HG03039 (cell line): ENCODE data around the gene PGBD1.

Experiments
- ATAC-seq: cut with Tn5 transposase; IDR thresholded peaks from one replicate; pipeline ENCODE4 v1.9.1; 2021; ENCODE audit warnings: mild to moderate bottlenecking, moderate library complexity; ENCODE audit not compliant: unreplicated experiment

The PGBD1 gene

DNA sequence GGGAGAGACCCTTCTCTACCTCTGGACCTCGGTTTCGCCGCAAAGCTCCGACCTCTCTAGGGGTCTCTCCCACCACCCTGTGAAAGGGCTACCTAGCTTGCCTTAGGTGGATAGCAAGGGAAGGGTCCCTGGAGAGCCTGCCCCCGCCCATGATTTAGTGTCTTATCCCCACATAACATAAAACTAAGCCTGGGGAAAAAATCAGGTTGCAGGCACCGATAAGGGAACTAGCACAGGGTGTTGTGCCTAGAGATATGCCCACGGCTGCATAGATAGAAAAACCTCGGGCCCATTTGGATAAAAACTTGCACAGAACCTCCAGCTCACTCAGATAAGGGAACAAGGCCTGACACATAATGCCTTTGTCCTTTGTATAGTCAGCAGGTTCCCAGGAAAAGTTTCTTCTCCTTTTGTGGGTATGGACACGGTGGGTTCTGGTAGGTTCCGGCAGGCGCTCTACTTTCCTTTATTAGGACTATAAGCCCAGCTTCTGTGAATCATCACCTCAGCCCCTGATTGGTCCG is 53.7 kb downstream of the PGBD1 start:
- ATAC-seq: no peak

GRCh38 chr6:28335564-28336283 is 54.4 kb downstream of the PGBD1 start, which contains the start of gene ZSCAN31:
ZSCAN31 (minus strand) TSS chr6:28336148; CDS start chr6:28329683, 6,465 bp downstream.
- ATAC-seq: peak; percentile 79

GRCh38 chr6:28336284-28337120 is 55.1 kb downstream of the PGBD1 start:
- ATAC-seq: no peak

- ATAC-seq: no peak
Measured at GRCh38 chr6:28337121-28337520, 55.7 kb downstream of the PGBD1 start.

- no peak for ATAC-seq
Measured at GRCh38 chr6:28340310-28341095, 59.1 kb downstream of the PGBD1 start.

GRCh38 chr6:28343898-28344677 is 62.7 kb downstream of the PGBD1 start:
- ATAC-seq: no peak

DNA sequence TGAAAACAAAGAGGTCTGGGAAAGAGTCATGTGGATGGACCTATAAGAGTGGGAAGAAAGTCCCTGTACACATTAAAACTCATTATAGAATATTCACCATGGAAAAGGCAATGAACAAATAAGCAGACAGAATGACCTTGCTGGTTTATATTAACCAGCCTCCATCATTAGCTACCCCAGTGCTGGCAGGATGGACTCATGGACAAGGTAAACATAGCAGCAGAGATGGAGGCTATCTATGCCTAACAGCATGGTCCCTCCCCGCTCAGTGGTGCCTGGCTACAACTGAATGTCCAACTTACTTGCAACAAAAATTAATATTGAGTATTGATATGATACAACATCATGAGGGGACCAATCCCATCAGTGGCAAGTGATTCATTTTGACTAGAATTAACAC is 63.8 kb downstream of the PGBD1 start:
- ATAC-seq: no peak

DNA sequence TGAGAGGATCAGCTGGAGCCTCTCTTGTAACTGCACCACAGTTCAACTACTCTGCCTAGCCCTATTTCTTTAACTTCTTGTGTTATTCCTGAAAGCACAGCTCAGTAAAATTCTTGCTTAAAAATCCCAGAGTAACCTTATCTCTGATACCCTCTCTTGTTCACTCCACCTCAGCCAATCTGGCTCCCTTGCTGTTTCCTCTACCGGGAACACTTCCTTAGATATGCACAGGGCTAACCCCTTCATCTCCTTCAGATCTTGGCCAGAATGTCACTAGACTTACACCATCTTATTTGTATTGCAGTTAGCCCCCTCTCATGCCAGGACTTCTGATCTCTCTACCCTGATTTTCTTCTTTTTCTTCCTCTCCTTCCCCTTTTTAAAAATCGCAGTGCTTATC is 65.7 kb downstream of the PGBD1 start:
- no peak for ATAC-seq

GRCh38 chr6:28349344-28349891 is 68.0 kb downstream of the PGBD1 start:
- no peak for ATAC-seq

- peak; percentile 97 for ATAC-seq
Measured at GRCh38 chr6:28349892-28350737, 68.7 kb downstream of the PGBD1 start, which contains the start of gene ZKSCAN3. ZKSCAN3 (plus strand) TSS chr6:28349947; CDS start chr6:28359587, 9,640 bp downstream.

DNA sequence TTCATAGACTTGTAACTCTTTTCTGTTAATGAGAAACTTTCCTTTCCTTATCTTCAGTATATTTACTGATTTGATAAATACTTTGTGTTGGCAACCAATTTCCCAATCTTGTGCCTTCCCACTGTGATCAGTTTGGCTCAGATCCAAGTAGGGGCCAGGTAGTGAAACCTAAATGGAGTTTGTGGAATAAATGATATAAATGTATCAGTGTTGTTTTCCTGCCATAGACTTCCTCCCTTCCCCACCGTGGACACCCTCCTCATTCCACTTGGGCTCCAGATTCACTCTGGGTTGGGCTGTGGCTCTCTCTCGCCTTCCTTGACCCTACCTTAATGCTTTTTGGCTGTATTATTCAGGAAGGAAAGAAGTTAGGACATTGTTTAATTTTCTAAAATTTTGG is 69.7 kb downstream of the PGBD1 start:
- no peak for ATAC-seq

DNA sequence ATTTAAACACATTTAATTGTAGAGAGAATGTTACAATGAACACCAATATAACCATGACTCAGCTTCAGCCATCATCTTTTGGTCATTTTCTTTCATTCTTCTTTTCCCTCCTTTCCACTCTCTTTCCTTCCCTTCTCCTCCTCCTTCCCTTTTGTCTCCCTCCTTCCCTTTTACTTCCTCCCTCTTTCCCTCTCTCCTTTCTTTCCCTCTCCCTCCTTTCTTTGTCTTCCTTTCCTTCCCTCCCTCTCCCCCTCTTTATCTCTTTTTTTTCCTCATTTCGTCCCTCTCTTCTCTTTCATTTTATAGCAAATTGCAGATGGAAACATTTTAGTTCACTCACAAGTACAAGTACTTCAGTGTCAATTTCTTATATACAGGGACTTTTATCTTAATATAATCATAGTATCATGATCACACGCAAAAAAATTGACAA is 70.1 kb downstream of the PGBD1 start:
- no peak for ATAC-seq
